ENCODE measurements around the gene TAF1B. TPM values are rescaled to one million over a fixed set of nuclear protein-coding genes. Genes with fewer than 3 reads are reported as not detected.

Gene TAF1B
- total and polyA plus RNA-seq, 10 of the 15 experiments (the other 5 are each of a cell fraction or from before 2014, with no cell fraction given): 8.1 to 18.3 (median 12.4) TPM

- RAD21 ChIA-PET (ENCODE audit: unreplicated experiment): no interaction called here
- no peak overlapping the region for H3K27ac ChIP-seq (ENCODE audit: control insufficient read depth, insufficient read depth)
- POLR2A ChIA-PET: no interaction called here
- H4K20me1 ChIP-seq (ENCODE audit: control insufficient read depth, insufficient read depth): no peaks in the 10 kb centered on the region
- no peaks in the 10 kb centered on the region for H3K4me1 ChIP-seq (ENCODE audit: control insufficient read depth, insufficient read depth, low read length)
- no peak overlapping the region for H3K9ac ChIP-seq (ENCODE audit: control insufficient read depth, insufficient read depth, low read length)
- SMC1A ChIA-PET (ENCODE audit: uncharacterized antibody, unreplicated experiment): no interaction called here
- DNase-seq (ENCODE audit: low read depth, low spot score): no peak
- TF ChIP-seq IRF5 (IDR thresholded peaks at IDR 0.05; ENCODE audit: borderline replicate concordance) (no peak), RAD21 (IDR thresholded peaks at IDR 0.05; ENCODE audit: insufficient read depth, low read depth, low read length) (no peak), ATF7 (IDR thresholded peaks at IDR 0.05; ENCODE audit: low read depth) (no peak)
- no peak overlapping the region for H2AFZ ChIP-seq (ENCODE audit: control insufficient read depth, low read depth, low read length)
- H3K4me2 ChIP-seq (ENCODE audit: control insufficient read depth, insufficient read depth): no peak overlapping the region
- no peaks in the 10 kb centered on the region for H3K79me2 ChIP-seq (ENCODE audit: control insufficient read depth, insufficient read depth, low read length)
- H3K27me3 ChIP-seq (replicated peaks in 1 of 2; ENCODE audit: control insufficient read depth in 2 of 2, insufficient read depth in 2 of 2, low read length in 1 of 2): no peaks in the 10 kb centered on the region; a peak in 3 of 4 replicates
- intact Hi-C loops (cut with micrococcal nuclease; ENCODE audit: unreplicated experiment): no loop called here
- ATAC-seq: no peak
- FAIRE-seq: no peak
- 50% methylated on average over 12 of the region's 12 CpGs for WGBS (ENCODE audit: insufficient coverage, insufficient replicate concordance, low lambda C conversion rate, missing lambda C conversion rate)
- no peaks in the 10 kb centered on the region for H3K9me3 ChIP-seq (replicated peaks; ENCODE audit: control insufficient read depth, insufficient read depth, low read length)
- CTCF ChIA-PET: interaction anchor here (8.4 kb wide), 1 partner anchor 8 kb away, joined by 80 read pairs; no protein-coding TSS in a partner anchor
- in situ Hi-C loops (cut with MboI): no loop called here
- no peaks in the 10 kb centered on the region for H3K36me3 ChIP-seq (ENCODE audit: control insufficient read depth in 2 of 2, insufficient read depth in 2 of 2, low read length in 1 of 2)
- no peak overlapping the region for H3K4me3 ChIP-seq
- BruUV-seq (replicated peaks): no TSS peak
Measured at GRCh38 chr2:9806656-9807055, 36.6 kb upstream of the TAF1B start.

- Histone ChIP-seq H3K79me2 (ENCODE audit: control insufficient read depth, insufficient read depth, low read length) (no peaks in the 10 kb centered on the region), H3K36me3 (ENCODE audit: control insufficient read depth in 2 of 2, insufficient read depth in 2 of 2, low read length in 1 of 2) (no peaks in the 10 kb centered on the region), H3K4me1 (ENCODE audit: control insufficient read depth, insufficient read depth, low read length) (no peaks in the 10 kb centered on the region), H4K20me1 (ENCODE audit: control insufficient read depth, insufficient read depth) (no peaks in the 10 kb centered on the region), H3K27ac (ENCODE audit: control insufficient read depth, insufficient read depth) (no peak overlapping the region), H3K9ac (ENCODE audit: control insufficient read depth, insufficient read depth, low read length) (no peak overlapping the region), H3K4me3 (no peak overlapping the region), H3K27me3 (replicated peaks in 1 of 2; ENCODE audit: control insufficient read depth in 2 of 2, insufficient read depth in 2 of 2, low read length in 1 of 2) (no peaks in the 10 kb centered on the region; a peak in 3 of 4 replicates), H2AFZ (ENCODE audit: control insufficient read depth, low read depth, low read length) (no peak overlapping the region), H3K4me2 (ENCODE audit: control insufficient read depth, insufficient read depth) (no peak overlapping the region), H3K9me3 (replicated peaks; ENCODE audit: control insufficient read depth, insufficient read depth, low read length) (no peaks in the 10 kb centered on the region)
- in situ Hi-C loops (cut with MboI): no loop called here
- no peak for FAIRE-seq
- 71% methylated on average over 14 of the region's 15 CpGs for WGBS (ENCODE audit: insufficient coverage, insufficient replicate concordance, low lambda C conversion rate, missing lambda C conversion rate)
- ChIA-PET RAD21 (ENCODE audit: unreplicated experiment) (no interaction called here), SMC1A (ENCODE audit: uncharacterized antibody, unreplicated experiment) (no interaction called here), POLR2A (no interaction called here), CTCF (no interaction called here)
- no peak for ATAC-seq
- no peak for TF ChIP-seq ZNF207 (IDR thresholded peaks at IDR 0.05; ENCODE audit: borderline replicate concordance)
- intact Hi-C loops (cut with micrococcal nuclease; ENCODE audit: unreplicated experiment): no loop called here
- no peak for DNase-seq (ENCODE audit: low read depth, low spot score)
- BruUV-seq (replicated peaks): no TSS peak
Measured at GRCh38 chr2:9807056-9807455, 36.2 kb upstream of the TAF1B start.

Measured in GM12878 (cell line).